HG02588 (cell line): ENCODE data around the gene KRTAP4-9.
"Not testable (repeated sequence)": the region's sequence is repeated elsewhere in the genome, so short reads cannot be mapped to it uniquely, and the experiment has no call there.

Experiments used
- ATAC-seq: cut with Tn5 transposase; IDR thresholded peaks from one replicate; pipeline ENCODE4 v1.9.1; 2021; ENCODE audit warnings: mild to moderate bottlenecking, moderate library complexity; ENCODE audit not compliant: unreplicated experiment

KRTAP4-9 gene

DNA sequence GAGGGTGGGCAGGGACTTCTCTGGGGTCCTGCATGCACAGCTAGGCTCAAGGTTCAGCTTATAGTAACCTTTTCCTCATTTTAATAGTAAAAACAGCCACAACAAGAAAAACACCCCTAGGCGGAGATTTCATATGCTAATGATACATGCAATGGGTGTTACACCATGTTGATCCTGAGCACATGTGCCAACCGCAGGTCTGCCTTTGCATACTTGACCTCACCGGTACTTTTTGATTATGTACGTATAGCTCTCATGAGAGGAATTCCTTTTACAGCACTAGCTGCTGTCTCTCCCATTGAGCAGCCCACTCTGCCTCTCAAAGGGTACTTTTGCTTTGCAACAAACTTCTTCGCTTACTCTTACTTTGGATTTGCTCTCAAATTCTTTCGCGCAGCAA, 9.1 kb upstream of the KRTAP4-9 start:
- no peak for ATAC-seq

DNA sequence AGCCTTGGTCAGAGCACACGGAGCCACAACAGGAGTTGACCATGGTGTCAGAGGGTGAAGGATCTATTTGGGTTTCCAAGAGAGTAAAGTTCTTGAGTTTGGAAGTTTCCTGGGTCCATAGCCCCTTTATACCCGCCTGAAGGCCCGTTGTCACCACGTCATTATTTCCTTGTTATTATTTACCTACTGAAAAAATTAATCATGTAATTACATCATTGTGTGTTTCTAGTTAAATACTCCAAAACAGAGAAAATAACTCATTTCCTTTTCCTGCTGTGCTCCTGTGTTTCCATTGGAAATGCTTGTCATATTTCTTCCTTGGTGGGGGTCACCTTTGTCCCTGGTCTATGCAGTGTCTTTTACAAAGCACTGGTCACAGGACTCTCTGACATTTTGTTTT, 7.1 kb upstream of the KRTAP4-9 start, which contains the start of gene KRTAP4-8:
KRTAP4-8 (minus strand) TSS at position 101 of the 400 bp plus-strand sequence; CDS start at position 43, 58 bp downstream.
- no peak for ATAC-seq

DNA sequence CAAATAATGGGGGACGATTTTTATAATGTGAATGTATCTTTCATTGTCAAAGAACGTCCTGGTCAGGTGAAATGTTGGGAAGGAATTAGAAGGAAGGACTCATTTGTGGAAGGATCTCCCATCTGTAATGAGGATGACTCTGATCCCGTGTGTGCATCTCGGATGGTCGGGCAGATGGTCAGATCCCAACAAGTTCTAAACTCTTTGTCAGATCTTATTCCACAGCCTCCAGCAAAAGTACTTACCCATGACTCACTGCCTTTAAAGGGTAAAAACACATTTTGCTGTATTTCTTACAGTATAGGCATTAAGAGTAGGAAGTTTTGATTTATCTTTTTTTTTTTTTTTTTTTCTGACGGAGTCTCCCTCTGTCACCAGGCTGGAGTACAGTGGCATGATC, 6.7 kb upstream of the KRTAP4-9 start:
- ATAC-seq: no peak

DNA sequence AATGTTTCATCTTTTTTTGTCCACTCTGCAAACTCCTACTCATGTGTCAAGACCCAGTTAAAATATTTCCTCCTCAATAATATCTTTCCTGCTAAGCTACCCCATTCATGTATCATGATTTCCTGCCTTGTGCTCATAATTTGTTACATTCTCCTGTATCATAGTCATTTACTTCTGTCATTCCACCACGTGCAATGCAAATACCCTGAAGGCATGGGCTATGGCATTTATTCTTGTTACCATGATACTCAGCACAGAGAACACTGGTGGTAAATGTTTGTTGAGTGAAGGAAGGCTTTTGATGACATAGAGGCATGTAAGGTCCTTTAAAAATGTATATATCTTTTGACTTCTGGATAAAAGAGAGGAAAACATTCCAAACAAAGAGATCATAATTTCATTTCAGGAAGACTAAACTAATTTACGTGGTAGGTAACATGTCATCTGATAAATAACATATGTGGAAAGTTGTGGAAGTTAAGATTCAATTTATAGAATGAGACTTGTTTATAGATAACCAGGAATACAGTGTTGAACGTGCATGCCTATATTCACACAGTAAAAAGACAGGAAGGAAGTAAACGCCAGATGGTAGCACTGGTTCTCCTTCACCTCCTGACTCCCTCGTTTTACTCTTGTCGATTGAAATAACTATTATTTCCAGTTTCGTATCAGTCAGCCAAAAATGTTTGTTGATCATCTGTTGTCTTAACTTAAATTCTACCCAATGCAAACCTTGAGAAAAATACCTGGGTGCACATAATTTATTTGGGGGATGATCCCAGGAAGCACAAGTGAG, 5.3 kb upstream of the KRTAP4-9 start:
- not testable (repeated sequence) for ATAC-seq

DNA sequence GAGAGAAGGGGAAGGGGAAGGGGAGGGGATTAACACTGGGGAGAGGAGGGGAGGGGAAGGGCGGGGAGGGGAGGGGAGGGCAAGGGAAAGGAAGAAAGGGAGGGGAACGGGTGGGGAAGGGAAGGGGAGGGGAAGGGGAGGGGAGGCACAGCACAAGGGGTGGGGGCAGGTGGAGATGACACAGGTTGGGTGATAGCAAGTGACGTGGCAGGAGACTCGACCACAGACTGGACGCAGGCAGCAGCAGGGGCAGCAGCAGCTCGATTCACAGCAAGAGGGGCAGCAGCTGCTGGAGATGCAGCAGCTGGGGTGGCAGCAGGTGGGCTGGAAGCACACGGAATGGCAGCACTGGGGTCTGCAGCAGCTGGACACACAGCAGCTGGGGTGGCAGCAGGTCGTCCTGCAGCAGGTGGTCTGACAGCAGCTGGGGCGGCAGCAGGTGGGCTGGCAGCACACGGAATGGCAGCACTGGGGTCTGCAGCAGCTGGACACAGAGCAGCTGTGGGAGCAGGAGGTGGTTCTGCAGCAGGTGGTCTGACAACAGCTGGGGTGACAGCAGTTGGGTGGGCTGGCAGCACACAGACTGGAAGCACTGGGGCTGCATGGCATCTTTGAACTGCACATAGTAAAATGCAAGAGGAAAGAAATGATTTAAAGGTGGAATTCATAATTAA, 3.5 kb upstream of the KRTAP4-9 start, which contains the start of gene KRTAP4-16:
KRTAP4-16 (minus strand) TSS at position 624 of the 674 bp plus-strand sequence; CDS start at position 624, 0 bp downstream.
- no peak for ATAC-seq

DNA sequence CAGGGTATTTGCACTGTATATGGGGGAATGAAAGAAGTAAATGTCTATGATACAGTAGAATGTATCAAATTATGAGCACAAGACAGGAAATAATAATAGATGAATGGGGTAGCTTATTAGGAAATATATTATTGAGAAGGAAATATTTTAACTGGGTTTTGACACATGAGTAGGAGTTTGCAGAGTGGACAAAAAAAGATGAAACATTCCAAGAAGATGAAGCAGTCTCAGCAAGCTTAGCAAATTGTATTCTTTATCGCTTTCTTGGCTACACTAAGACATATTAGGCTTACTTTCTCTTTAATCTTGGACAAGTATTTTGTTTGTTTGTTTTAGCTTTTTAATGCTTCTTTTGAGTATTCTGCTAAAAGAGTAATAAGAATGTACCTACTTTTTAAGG, 1.3 kb upstream of the KRTAP4-9 start:
- no peak for ATAC-seq

DNA sequence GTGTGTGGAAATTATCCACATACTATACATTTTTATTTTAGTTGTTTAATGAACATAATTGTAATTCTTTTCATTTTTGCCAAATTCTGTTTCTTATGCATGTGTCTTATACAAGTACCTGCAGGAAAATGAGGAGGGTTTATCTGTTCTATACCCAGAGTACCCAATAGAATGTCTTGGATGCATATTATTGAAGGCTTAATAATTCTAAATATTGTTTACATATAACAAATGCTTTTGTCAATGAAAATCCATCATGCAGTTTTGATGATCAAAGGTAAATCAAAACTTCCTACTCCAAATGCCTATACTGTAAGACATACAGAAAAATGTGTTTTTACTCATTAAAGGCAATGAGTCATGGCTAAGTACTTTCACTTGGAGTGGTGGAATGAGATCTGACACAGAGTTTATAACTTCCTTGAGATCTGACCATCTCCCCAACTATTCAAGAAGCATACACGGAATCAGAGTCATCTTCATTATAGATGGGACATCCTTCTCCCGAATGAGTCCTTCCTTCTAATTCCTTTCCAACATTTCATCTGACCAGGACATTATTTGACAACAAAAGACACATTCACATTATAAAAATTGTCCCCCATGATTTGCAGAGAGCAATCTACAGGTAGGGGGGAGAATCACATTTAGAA, 677 bp upstream of the KRTAP4-9 start:
- ATAC-seq: not testable (repeated sequence)

DNA sequence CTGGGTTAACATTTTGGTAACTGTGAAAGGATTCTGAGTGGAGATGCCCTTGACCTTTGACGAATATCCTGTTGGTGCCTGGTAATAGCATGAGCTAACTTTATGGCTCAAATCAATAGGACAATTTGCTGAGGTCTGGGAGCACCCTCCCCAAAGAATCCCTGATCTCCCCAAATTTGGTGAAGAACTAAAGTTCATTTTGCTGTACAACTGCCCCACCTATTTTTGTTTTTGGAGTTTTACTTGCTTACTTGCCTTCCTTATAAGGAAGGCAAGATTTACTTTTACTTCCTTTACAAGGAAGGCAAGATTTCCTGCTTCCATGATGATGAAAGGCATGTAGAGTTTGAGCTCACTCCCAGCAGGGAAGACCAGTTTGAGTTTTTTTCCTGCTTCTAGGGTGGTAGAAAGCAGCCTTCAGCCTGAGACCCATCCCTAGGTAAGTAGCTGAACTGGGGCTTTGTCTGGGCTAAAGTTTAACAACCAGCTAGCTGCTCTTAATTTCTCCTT, 2.8 kb downstream of the KRTAP4-9 start:
- no peak for ATAC-seq

DNA sequence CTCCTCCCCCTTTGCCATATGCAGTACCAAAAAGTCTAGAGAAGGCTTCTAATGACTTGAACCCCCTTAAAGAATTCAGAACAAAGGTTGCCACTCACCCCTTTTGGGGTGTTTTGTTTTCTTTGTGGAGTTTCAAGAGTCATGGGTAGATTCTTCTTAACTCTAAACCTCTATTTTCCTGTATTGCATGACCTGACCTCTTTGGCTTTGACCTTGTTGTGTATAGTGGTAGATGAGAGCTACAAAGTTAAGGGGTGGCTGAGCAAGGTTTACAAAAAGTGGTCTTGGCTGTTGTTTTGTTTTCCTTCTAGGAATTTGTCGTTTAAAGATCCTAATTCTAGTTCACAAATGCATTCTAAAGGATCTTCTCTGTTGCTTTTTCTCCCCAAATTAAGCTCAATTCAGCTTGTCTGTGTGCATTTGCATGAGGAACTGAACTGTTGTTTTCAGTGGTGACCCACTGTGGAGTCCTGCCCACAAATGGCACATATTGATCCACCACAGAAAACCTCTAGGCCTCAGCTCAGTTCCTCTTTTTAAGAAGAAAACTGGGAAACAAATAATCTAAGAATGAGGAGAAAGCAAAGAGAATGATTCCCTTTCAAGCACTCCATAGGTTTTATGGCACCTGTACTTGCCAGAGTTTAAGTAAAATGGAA, 3.7 kb downstream of the KRTAP4-9 start:
- ATAC-seq: not testable (repeated sequence)

DNA sequence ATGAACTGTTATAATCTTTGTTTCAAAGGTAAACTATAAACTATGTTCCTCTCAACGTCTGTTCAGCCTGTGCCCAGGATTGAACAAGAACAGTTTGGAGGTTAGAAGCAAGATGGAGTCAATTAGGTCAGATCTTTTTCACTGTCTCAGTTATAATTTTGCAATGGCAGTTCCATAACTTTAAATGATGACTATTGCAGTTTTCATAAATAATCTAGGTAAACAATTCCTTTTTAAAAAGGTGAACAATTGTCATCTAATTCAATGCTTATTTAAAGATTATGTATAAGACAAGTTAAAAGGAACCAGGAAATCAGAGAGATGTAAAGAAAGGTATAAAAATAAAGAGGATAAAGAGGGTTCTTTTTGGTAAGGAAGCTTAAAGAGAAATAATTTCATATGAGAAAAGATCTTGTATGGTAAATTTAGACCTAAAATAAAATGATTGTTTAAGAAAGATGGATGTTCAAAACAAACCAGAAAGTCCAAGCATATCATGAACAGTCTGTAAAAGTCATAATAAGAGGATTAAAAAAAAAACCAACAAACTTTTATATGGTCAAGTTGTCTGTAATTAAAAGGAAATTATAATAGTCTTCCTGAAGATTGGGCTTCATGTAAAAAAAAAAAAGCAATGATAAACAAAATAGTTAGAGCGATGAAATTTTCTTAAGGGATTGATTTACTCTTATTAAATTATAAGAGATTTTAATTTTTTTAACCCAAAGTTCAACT, 6.1 kb downstream of the KRTAP4-9 start:
- ATAC-seq: no peak

DNA sequence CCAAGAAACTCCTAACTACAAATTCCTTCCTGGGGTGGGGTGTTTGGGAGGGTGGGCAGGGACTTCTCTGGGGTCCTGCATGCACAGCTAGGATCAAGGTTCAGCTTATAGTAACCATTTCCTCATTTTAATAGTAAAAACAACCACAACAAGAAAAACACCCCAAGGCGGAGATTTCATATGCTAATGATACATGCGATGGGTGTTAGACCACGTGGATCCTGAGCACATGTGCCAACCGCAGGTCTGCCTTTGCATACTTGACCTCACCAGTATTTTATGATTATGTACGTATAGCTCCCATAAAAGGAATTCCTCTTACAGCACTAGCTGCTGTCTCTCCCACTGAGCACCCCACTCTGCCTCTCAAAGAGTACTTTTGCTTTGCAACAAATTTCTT, 11.1 kb downstream of the KRTAP4-9 start:
- no peak for ATAC-seq

DNA sequence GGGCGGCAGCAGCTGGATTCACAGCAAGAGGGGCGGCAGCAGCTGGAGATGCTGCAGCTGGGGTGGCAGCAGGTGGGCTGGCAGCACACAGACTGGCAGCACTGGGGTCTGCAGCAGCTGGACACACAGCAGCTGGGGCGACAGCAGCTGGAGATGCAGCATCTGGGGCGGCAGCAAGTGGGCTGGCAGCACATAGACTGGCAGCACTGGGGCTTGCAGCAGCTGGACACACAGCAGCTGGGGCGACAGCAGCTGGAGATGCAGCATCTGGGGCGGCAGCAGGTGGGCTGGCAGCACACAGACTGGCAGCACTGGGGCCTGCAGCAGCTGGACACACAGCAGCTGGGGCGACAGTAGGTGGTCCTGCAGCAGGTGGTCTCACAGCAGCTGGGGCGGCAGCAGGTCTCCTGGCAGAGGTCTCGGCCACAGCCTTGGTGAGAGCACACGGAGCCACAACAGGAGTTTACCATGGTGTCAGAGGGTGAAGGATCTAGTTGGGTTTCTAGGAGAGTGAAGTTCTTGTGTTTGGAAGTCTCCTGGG, 12.7 kb downstream of the KRTAP4-9 start, which contains the start of gene KRTAP4-11:
KRTAP4-11 (minus strand) TSS at position 528 of the 541 bp plus-strand sequence; CDS start at position 470, 58 bp downstream.
- not testable (repeated sequence) for ATAC-seq

DNA sequence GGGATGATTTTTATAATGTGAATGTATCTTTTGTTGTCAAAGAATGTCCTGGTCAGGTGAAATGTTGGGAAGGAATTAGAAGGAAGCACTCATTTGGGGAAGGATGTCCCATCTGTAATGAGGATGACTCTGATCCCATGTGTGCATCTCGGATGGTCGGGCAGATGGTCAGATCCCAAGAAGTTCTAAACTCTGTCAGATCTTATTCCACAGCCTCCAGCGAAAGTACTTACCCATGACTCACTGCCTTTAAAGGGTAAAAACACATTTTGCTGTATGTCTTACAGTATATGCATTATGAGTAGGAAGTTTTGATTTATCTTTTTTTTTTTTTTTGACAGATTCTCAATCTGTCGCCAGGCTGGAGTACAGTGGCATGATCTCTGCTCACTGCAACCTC, 13.5 kb downstream of the KRTAP4-9 start:
- ATAC-seq: no peak

DNA sequence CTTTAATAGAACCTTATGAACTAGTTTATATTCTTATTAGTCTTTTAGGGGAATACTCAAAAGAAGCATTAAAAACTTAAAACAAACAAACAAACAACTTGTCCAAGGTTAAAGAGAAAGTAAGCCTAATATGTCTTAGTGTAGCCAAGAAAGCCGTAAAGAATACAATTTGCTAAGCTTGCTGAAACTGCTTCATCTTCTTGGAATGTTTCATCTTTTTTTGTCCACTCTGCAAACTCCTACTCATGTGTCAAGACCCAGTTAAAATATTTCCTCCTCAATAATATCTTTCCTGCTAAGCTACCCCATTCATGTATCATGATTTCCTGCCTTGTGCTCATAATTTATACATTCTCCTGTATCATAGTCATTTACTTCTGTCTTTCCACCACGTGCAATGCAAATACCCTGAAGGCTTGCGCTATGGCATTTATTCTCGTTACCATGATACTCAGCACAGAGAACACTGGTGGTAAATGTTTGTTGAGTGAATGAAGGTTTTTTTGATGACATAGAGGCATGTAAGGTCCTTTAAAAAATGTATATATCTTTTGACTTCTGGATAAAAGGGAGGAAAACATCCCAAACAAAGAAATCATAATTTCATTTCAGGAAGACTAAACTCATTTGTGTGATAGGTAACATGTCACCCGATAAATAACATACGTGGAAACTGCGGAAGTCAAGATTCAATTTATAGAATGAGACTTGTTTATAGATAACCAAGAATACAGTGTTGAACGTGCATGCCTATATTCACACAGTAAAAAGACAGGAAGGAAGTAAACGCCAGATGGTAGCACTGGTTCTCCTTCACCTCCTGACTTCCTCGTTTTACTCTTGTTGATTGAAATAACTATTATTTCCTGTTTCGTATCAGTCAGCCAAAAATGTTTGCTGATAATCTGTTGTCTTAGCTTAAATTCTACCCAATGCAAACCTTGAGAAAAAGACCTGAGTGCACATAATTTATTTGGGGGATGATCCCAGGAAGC, 14.8 kb downstream of the KRTAP4-9 start:
- ATAC-seq: not testable (repeated sequence)

DNA sequence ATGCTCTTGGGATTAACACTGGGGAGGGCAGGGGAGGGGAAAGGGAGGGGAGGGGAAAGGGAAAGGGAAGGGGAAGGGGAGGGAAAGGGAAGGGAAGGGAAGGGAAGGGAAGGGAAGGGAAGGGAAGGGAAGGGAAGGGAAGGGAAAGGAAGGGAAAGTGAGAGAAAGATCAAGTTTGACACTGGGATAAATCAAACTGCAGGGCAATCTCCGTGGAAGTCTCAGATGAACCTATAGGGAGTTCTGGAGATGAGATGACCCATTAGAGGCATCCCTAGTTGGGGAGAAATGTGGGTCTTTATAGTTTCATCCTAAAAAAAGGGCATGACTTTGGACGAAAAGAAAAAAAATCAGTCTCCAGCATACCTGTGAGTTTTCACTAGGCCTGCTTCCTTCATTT, 16.6 kb downstream of the KRTAP4-9 start:
- no peak for ATAC-seq

DNA sequence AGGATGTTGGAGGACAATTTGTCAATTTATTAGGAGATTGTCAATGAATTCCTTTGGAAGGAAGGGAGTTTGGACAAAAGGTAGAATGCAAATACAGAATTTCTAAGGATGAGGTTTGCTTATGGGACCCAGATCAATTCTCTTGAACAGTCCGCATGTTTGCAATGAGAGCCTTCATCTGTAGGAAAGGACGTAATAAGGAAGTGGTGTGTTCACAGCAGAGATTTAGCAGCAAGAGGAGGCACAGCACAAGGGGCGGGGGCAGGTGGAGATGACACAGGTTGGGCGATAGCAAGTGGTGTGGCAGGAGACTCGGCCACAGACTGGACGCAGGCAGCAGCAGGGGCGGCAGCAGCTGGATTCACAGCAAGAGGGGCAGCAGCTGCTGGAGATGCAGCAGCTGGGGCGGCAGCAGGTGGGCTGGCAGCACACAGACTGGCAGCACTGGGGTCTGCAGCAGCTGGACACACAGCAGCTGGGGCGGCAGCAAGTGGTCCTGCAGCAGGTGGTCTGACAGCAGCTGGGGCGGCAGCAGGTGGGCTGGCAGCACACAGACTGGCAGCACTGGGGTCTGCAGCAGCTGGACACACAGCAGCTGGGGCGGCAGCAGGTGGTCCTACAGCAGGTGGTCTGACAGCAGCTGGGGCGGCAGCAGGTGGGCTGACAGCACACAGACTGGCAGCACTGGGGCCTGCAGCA, 18.3 kb downstream of the KRTAP4-9 start:
- not testable (repeated sequence) for ATAC-seq

DNA sequence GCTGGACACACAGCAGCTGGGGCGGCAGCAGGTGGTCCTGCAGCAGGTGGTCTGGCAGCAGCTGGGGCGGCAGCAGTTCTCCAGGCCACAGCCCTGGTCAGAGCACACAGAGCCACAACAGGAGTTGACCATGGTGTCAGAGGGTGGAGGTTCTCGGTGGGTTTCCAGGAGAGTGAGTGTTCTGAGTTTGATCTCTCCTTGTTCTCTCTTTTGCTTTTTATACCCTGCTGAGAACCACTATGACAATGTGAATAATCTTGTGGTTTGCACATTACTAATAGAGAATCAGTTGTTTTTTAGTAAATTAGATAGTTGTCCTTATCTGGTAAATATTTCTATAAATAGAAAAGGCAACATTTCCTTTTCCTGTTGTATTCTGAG, 18.8 kb downstream of the KRTAP4-9 start, which contains the start of gene KRTAP4-12:
KRTAP4-12 (minus strand) TSS at position 192 of the 381 bp plus-strand sequence; CDS start at position 132, 60 bp downstream.
- not testable (repeated sequence) for ATAC-seq

DNA sequence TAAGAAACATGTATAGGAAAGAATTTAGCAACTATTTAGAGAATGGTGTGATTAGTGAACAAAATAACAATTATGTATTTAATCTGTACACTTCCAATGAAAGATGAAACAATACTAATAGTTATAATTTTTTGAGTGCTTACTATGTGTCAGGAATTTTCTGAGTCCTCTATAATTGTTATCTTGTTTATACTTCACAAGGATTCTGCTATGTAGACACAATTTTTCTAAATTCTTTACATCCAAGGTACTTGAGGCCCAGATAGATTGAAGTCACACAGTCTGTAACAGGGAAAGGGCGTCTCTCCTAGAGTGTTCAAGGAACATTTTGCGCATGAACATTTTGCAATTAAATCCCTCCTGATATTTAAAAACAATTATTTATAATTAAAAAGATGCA, 19.9 kb downstream of the KRTAP4-9 start:
- no peak for ATAC-seq
